ENCODE results near the gene HES7.
"Not testable (repeated sequence)": the region's sequence is repeated elsewhere in the genome, so short reads cannot be mapped to it uniquely, and the experiment has no call there.

Gene HES7

GRCh38 chr17:8117980-8118768 lies 5.7 kb downstream of the HES7 start, which contains the start of gene ALOXE3:
ALOXE3 (minus strand) TSS chr17:8118514; CDS start chr17:8117990, 524 bp downstream.
- H3K27ac Mint-ChIP-seq = peak within 1 kb of the TSS; percentile 93
- H3K9me3 Mint-ChIP-seq = no peaks in the 10 kb centered on the region
- peaks cover 40% of the 10 kb centered on the region for H3K4me1 Mint-ChIP-seq (ENCODE audit: low read depth)
- DNase-seq (ENCODE audit: low spot score) = peak; percentile 37
- peaks cover 65% of the 10 kb centered on the region for H3K27me3 Mint-ChIP-seq (ENCODE audit: low read depth)
- H3K4me3 Mint-ChIP-seq = peak within 1 kb of the TSS; percentile 94
- H3K36me3 Mint-ChIP-seq (ENCODE audit: low read depth) = peaks cover under 1% of the 10 kb centered on the region

- Mint-ChIP-seq H3K27me3 (ENCODE audit: low read depth) (peaks cover 67% of the 10 kb centered on the region), H3K36me3 (ENCODE audit: low read depth) (no peaks in the 10 kb centered on the region), H3K9me3 (no peaks in the 10 kb centered on the region), H3K4me3 (peak overlapping the region; percentile 94), H3K27ac (no peak overlapping the region), H3K4me1 (ENCODE audit: low read depth) (peaks cover 35% of the 10 kb centered on the region)
- no peak for DNase-seq (ENCODE audit: low spot score)
Observed at GRCh38 chr17:8117367-8117979, 6.4 kb downstream of the HES7 start.

- no peak overlapping the region for H3K27ac Mint-ChIP-seq
- H3K36me3 Mint-ChIP-seq (ENCODE audit: low read depth) = no peaks in the 10 kb centered on the region
- H3K9me3 Mint-ChIP-seq = no peaks in the 10 kb centered on the region
- peaks cover 33% of the 10 kb centered on the region for H3K4me1 Mint-ChIP-seq (ENCODE audit: low read depth)
- no peak overlapping the region for H3K4me3 Mint-ChIP-seq
- DNase-seq (ENCODE audit: low spot score) = no peak
- H3K27me3 Mint-ChIP-seq (ENCODE audit: low read depth) = peaks cover 68% of the 10 kb centered on the region
Observed at GRCh38 chr17:8116776-8117175, 7.1 kb downstream of the HES7 start.

- no peaks in the 10 kb centered on the region for H3K9me3 Mint-ChIP-seq
- H3K4me1 Mint-ChIP-seq (ENCODE audit: low read depth) = peaks cover 4% of the 10 kb centered on the region
- H3K27me3 Mint-ChIP-seq (ENCODE audit: low read depth) = peaks cover 48% of the 10 kb centered on the region
- no peak overlapping the region for H3K27ac Mint-ChIP-seq
- no peaks in the 10 kb centered on the region for H3K36me3 Mint-ChIP-seq (ENCODE audit: low read depth)
- no peak for DNase-seq (ENCODE audit: low spot score)
- no peak overlapping the region for H3K4me3 Mint-ChIP-seq
Observed at GRCh38 chr17:8110907-8111306, 13.0 kb downstream of the HES7 start.

- Mint-ChIP-seq H3K27ac (no peak overlapping the region), H3K27me3 (ENCODE audit: low read depth) (peaks cover 44% of the 10 kb centered on the region), H3K4me3 (no peak overlapping the region)
Observed at GRCh38 chr17:8110456-8110804, 13.5 kb downstream of the HES7 start.

GRCh38 chr17:8109661-8110455 lies 14.0 kb downstream of the HES7 start:
- Mint-ChIP-seq H3K27me3 (ENCODE audit: low read depth) (peaks cover 43% of the 10 kb centered on the region), H3K9me3 (no peaks in the 10 kb centered on the region), H3K27ac (no peak overlapping the region), H3K36me3 (ENCODE audit: low read depth) (no peaks in the 10 kb centered on the region), H3K4me3 (no peak overlapping the region), H3K4me1 (ENCODE audit: low read depth) (peaks cover 5% of the 10 kb centered on the region)
- peak; percentile 70 for DNase-seq (ENCODE audit: low spot score)

More at GRCh38 chr17:8110456-8110804, 13.5 kb downstream of the HES7 start:
- DNase-seq (ENCODE audit: low spot score) = no peak
- Mint-ChIP-seq H3K9me3 (no peaks in the 10 kb centered on the region), H3K36me3 (ENCODE audit: low read depth) (no peaks in the 10 kb centered on the region), H3K4me1 (ENCODE audit: low read depth) (peaks cover 5% of the 10 kb centered on the region)

- Mint-ChIP-seq H3K27ac (no peak overlapping the region), H3K36me3 (ENCODE audit: low read depth) (no peaks in the 10 kb centered on the region), H3K9me3 (no peaks in the 10 kb centered on the region), H3K27me3 (ENCODE audit: low read depth) (peaks cover 35% of the 10 kb centered on the region), H3K4me1 (ENCODE audit: low read depth) (peaks cover 5% of the 10 kb centered on the region), H3K4me3 (no peak overlapping the region)
- no peak for DNase-seq (ENCODE audit: low spot score)
Observed at GRCh38 chr17:8108972-8109660, 14.8 kb downstream of the HES7 start.

- not testable (repeated sequence) for H3K27ac Mint-ChIP-seq; DNase-seq (ENCODE audit: low spot score); H3K36me3 Mint-ChIP-seq (ENCODE audit: low read depth); H3K4me1 Mint-ChIP-seq (ENCODE audit: low read depth); H3K9me3 Mint-ChIP-seq; H3K4me3 Mint-ChIP-seq
- peaks cover 21% of the 10 kb centered on the region for H3K27me3 Mint-ChIP-seq (ENCODE audit: low read depth)
Observed at GRCh38 chr17:8106980-8107379, 16.9 kb downstream of the HES7 start.

GRCh38 chr17:8105957-8106398 lies 17.9 kb downstream of the HES7 start:
- peaks cover 5% of the 10 kb centered on the region for H3K4me1 Mint-ChIP-seq (ENCODE audit: low read depth)
- H3K4me3 Mint-ChIP-seq = no peak overlapping the region
- H3K27me3 Mint-ChIP-seq (ENCODE audit: low read depth) = peaks cover 14% of the 10 kb centered on the region
- H3K9me3 Mint-ChIP-seq = no peaks in the 10 kb centered on the region
- no peak for DNase-seq (ENCODE audit: low spot score)
- H3K27ac Mint-ChIP-seq = no peak overlapping the region
- H3K36me3 Mint-ChIP-seq (ENCODE audit: low read depth) = no peaks in the 10 kb centered on the region

GRCh38 chr17:8104911-8105310 lies 19.0 kb downstream of the HES7 start:
- H3K9me3 Mint-ChIP-seq = no peaks in the 10 kb centered on the region
- H3K36me3 Mint-ChIP-seq (ENCODE audit: low read depth) = no peaks in the 10 kb centered on the region
- peaks cover 10% of the 10 kb centered on the region for H3K27me3 Mint-ChIP-seq (ENCODE audit: low read depth)
- no peak for DNase-seq (ENCODE audit: low spot score)
- H3K27ac Mint-ChIP-seq = no peak overlapping the region
- no peak overlapping the region for H3K4me3 Mint-ChIP-seq
- H3K4me1 Mint-ChIP-seq (ENCODE audit: low read depth) = peaks cover 3% of the 10 kb centered on the region

- no peak for DNase-seq (ENCODE audit: low spot score)
- Mint-ChIP-seq H3K4me3 (no peak overlapping the region), H3K4me1 (ENCODE audit: low read depth) (peaks cover 3% of the 10 kb centered on the region), H3K27ac (no peak overlapping the region), H3K9me3 (no peaks in the 10 kb centered on the region), H3K27me3 (ENCODE audit: low read depth) (peaks cover 12% of the 10 kb centered on the region), H3K36me3 (ENCODE audit: low read depth) (no peaks in the 10 kb centered on the region)
Observed at GRCh38 chr17:8103549-8103948, 20.4 kb downstream of the HES7 start.

GRCh38 chr17:8101721-8102120 lies 22.2 kb downstream of the HES7 start:
- peaks cover 14% of the 10 kb centered on the region for H3K27me3 Mint-ChIP-seq (ENCODE audit: low read depth)
- H3K4me1 Mint-ChIP-seq (ENCODE audit: low read depth) = peaks cover 3% of the 10 kb centered on the region
- H3K36me3 Mint-ChIP-seq (ENCODE audit: low read depth) = no peaks in the 10 kb centered on the region
- DNase-seq (ENCODE audit: low spot score) = no peak
- H3K4me3 Mint-ChIP-seq = no peak overlapping the region
- no peak overlapping the region for H3K27ac Mint-ChIP-seq
- H3K9me3 Mint-ChIP-seq = no peaks in the 10 kb centered on the region

- no peaks in the 10 kb centered on the region for H3K9me3 Mint-ChIP-seq
- H3K27me3 Mint-ChIP-seq (ENCODE audit: low read depth) = peaks cover 20% of the 10 kb centered on the region
- no peak for DNase-seq (ENCODE audit: low spot score)
- no peaks in the 10 kb centered on the region for H3K36me3 Mint-ChIP-seq (ENCODE audit: low read depth)
- no peak overlapping the region for H3K4me3 Mint-ChIP-seq
- H3K4me1 Mint-ChIP-seq (ENCODE audit: low read depth) = no peaks in the 10 kb centered on the region
- H3K27ac Mint-ChIP-seq = no peak overlapping the region
Observed at GRCh38 chr17:8100763-8101162, 23.1 kb downstream of the HES7 start.
